ENCODE data around the gene SAP30L. TPM values are rescaled to one million over a fixed set of nuclear protein-coding genes. Genes with fewer than 3 reads are reported as not detected.

Gene SAP30L
- total RNA-seq, 3 donors from 2014 or later (not counting 1 experiment from before 2014, with no cell fraction given), result 37.0 to 48.4 (median 47.6) TPM

DNA sequence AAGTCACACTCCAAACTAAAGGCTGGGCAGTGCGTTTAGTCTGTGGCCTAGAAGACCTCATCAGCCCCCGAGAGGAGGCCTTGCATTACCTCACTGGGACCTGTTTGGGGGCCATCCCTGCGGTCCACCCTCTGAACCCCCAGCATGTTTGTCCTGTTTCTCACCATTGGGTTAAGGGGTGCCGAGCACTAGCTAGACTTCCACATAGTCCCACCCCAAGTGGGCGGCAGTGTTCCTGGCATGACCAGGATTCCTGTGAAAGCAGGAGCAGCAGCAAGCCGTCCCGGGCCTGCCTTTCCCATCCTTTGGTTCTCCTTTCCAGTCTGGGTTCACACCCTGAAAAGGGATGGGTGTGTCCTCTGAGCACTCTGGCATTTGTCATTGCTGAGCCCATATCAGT, 26.6 kb upstream of the SAP30L start:
- H3K27me3 ChIP-seq (ENCODE audit: control insufficient read depth, insufficient read depth, low read length), result no peaks in the 10 kb centered on the region
- DNase-seq, result no peak
- 95% methylated on average over 7 of the region's 7 CpGs for WGBS (ENCODE audit: insufficient coverage)
- TF ChIP-seq, protein P1, sequence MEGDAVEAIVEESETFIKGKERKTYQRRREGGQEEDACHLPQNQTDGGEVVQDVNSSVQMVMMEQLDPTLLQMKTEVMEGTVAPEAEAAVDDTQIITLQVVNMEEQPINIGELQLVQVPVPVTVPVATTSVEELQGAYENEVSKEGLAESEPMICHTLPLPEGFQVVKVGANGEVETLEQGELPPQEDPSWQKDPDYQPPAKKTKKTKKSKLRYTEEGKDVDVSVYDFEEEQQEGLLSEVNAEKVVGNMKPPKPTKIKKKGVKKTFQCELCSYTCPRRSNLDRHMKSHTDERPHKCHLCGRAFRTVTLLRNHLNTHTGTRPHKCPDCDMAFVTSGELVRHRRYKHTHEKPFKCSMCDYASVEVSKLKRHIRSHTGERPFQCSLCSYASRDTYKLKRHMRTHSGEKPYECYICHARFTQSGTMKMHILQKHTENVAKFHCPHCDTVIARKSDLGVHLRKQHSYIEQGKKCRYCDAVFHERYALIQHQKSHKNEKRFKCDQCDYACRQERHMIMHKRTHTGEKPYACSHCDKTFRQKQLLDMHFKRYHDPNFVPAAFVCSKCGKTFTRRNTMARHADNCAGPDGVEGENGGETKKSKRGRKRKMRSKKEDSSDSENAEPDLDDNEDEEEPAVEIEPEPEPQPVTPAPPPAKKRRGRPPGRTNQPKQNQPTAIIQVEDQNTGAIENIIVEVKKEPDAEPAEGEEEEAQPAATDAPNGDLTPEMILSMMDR (IDR thresholded peaks at IDR 0.05), result no peak
- Mint-ChIP-seq H3K36me3 (no peaks in the 10 kb centered on the region), H3K9me3 (peaks cover 0 to 3% of the 10 kb centered on the region in 2 donors), H3K27me3 (ENCODE audit: low read depth in 2 of 2) (no peaks in the 10 kb centered on the region), H3K27ac (no peak overlapping the region), H3K4me1 (peaks cover 23 to 28% of the 10 kb centered on the region in 2 donors), H3K4me3 (no peak overlapping the region)
- H3K4me3 ChIP-seq (ENCODE audit: low read length), result no peak overlapping the region
- H3K4me1 ChIP-seq (ENCODE audit: control insufficient read depth, insufficient read depth, low read length), result no peaks in the 10 kb centered on the region
- no peak for ATAC-seq
- no peaks in the 10 kb centered on the region for H3K9me3 ChIP-seq (ENCODE audit: control insufficient read depth, insufficient read depth, low read length)
- peaks cover 36% of the 10 kb centered on the region for H3K36me3 ChIP-seq (ENCODE audit: control insufficient read depth, insufficient read depth, low read length)
- intact Hi-C loops (cut with micrococcal nuclease), result no loop called here
- no peak overlapping the region for H3K27ac ChIP-seq (ENCODE audit: low read length)

DNA sequence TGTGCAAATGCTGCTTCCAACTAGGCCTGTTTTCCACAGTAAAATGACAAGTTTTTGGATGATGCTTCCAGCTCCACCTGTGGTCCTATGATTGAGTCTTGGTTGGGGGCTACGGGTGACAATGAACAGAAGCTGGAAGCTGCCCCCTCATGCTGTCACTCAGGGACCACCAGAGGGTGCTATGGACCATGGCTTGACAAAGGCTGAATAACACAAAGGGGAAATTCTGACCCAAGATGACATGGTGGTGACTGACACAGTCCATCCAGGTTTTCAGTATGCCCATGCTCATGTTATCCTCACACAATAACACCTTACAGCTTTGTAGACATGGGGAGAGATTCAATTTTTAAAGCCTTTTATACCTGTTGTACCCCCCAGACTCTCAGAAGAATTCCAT, 23.9 kb upstream of the SAP30L start:
- peak in 1 of 2 donors; percentile 46 for DNase-seq
- Histone ChIP-seq H3K9me3 (ENCODE audit: control insufficient read depth, insufficient read depth, low read length) (no peaks in the 10 kb centered on the region), H3K27ac (ENCODE audit: low read length) (no peak overlapping the region), H3K27me3 (ENCODE audit: control insufficient read depth, insufficient read depth, low read length) (no peaks in the 10 kb centered on the region), H3K36me3 (ENCODE audit: control insufficient read depth, insufficient read depth, low read length) (peaks cover 27% of the 10 kb centered on the region), H3K4me3 (ENCODE audit: low read length) (no peak overlapping the region), H3K4me1 (ENCODE audit: control insufficient read depth, insufficient read depth, low read length) (no peaks in the 10 kb centered on the region)
- intact Hi-C loops (cut with micrococcal nuclease), result no loop called here
- peak overlapping the region; percentile 2 to 25 for H3K27ac Mint-ChIP-seq
- no peaks in the 10 kb centered on the region for H3K27me3 Mint-ChIP-seq (ENCODE audit: low read depth in 2 of 2)
- no peak overlapping the region for H3K4me3 Mint-ChIP-seq
- H3K36me3 Mint-ChIP-seq, result no peaks in the 10 kb centered on the region
- H3K9me3 Mint-ChIP-seq, result peaks cover 0 to 3% of the 10 kb centered on the region in 2 donors
- WGBS (ENCODE audit: insufficient coverage), result 88% methylated on average over 1 of the region's 1 CpG
- TF ChIP-seq, protein P1 (IDR thresholded peaks at IDR 0.05), result no peak
- peaks cover 28 to 33% of the 10 kb centered on the region in 2 donors for H3K4me1 Mint-ChIP-seq
- ATAC-seq, result peak in 1 of 3 donors; percentile 59

DNA sequence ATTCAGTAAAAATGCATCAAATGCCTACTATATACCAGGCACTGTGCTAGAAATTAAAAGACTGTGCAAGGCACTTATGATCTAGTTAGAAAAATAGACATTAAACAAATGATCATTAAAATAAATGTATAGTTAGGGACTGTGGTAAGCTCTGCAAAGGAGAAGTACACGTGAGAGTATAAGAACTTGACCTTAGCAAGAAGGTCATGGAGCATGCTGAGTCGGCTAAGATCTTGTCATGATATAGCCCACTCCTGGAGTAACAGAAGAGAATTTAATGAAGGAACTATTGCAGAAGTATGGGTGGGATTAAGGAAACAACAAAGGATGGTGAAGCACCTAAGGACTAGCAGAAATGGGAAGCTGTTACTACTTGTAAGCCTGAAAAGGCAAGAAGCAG, 23.5 kb upstream of the SAP30L start:
- H3K4me3 ChIP-seq (ENCODE audit: low read length), result no peak overlapping the region
- intact Hi-C loops (cut with micrococcal nuclease), result no loop called here
- H3K36me3 ChIP-seq (ENCODE audit: control insufficient read depth, insufficient read depth, low read length), result peaks cover 25% of the 10 kb centered on the region
- no peaks in the 10 kb centered on the region for H3K27me3 Mint-ChIP-seq (ENCODE audit: low read depth in 2 of 2)
- H3K27ac ChIP-seq (ENCODE audit: low read length), result no peak overlapping the region
- H3K36me3 Mint-ChIP-seq, result no peaks in the 10 kb centered on the region
- H3K9me3 ChIP-seq (ENCODE audit: control insufficient read depth, insufficient read depth, low read length), result no peaks in the 10 kb centered on the region
- H3K4me1 Mint-ChIP-seq, result peaks cover 28 to 33% of the 10 kb centered on the region in 2 donors
- TF ChIP-seq, protein P1 (IDR thresholded peaks at IDR 0.05), result no peak
- H3K27me3 ChIP-seq (ENCODE audit: control insufficient read depth, insufficient read depth, low read length), result no peaks in the 10 kb centered on the region
- 91% methylated on average over 2 of the region's 2 CpGs for WGBS (ENCODE audit: insufficient coverage)
- ATAC-seq (no peak), DNase-seq (no peak)
- H3K4me3 Mint-ChIP-seq, result no peak overlapping the region
- no peaks in the 10 kb centered on the region for H3K4me1 ChIP-seq (ENCODE audit: control insufficient read depth, insufficient read depth, low read length)
- H3K27ac Mint-ChIP-seq, result peak overlapping the region; percentile 2 to 25
- H3K9me3 Mint-ChIP-seq, result peaks cover 0 to 3% of the 10 kb centered on the region in 2 donors

DNA sequence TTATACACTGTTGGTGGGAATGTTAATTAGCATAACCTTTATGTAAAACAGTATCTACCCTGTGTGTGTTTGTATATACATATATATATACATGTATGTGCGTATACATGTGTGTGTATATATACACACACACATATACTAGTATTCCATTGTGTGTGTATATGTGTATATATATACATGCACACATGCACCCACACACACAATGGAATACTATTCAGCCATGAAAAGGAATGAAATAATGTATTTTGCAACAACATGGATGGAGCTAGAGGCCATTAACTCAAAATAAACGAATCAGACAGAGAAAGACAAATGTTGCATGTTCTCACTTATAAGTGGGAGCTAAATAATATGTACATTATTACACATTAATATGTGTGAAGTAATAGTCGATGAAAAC, 17.6 kb upstream of the SAP30L start:
- Mint-ChIP-seq H3K4me1 (peaks cover 30 to 38% of the 10 kb centered on the region in 2 donors), H3K4me3 (no peak overlapping the region), H3K27ac (no peak overlapping the region), H3K27me3 (ENCODE audit: low read depth in 2 of 2) (no peaks in the 10 kb centered on the region), H3K9me3 (peaks cover 0 to under 1% of the 10 kb centered on the region in 2 donors), H3K36me3 (no peaks in the 10 kb centered on the region)
- no peak for DNase-seq
- no CpG with 5 or more reads among the region's 3 CpGs for WGBS (ENCODE audit: insufficient coverage)
- no peaks in the 10 kb centered on the region for H3K9me3 ChIP-seq (ENCODE audit: control insufficient read depth, insufficient read depth, low read length)
- no peaks in the 10 kb centered on the region for H3K36me3 ChIP-seq (ENCODE audit: control insufficient read depth, insufficient read depth, low read length)
- intact Hi-C loops (cut with micrococcal nuclease), result no loop called here
- TF ChIP-seq, protein P1 (IDR thresholded peaks at IDR 0.05), result no peak
- ATAC-seq, result no peak
- H3K4me3 ChIP-seq (ENCODE audit: low read length), result no peak overlapping the region
- no peak overlapping the region for H3K27ac ChIP-seq (ENCODE audit: low read length)
- H3K27me3 ChIP-seq (ENCODE audit: control insufficient read depth, insufficient read depth, low read length), result no peaks in the 10 kb centered on the region
- H3K4me1 ChIP-seq (ENCODE audit: control insufficient read depth, insufficient read depth, low read length), result no peaks in the 10 kb centered on the region

Measured in natural killer cell (primary cell).